Measurements from ENCODE around the gene BARHL1.

The BARHL1 gene

DNA sequence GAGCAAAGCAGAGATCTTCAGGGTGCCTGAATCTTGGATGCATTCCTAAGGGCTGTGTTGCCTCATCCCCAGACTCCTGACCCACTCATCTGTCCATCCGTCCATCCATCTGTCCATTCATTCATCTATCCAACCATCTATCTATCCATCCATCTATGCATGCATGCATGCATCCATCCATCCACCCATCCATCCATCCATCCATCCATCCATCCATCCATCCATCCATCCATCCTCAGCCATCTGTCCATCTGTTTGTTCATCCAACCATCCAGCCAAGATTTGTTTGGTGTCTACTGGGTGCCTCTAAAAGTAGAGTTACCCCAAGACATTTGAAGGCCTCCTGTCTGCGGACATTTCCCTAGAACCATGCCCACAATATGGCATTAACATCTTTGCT is 27.7 kb upstream of the BARHL1 start:
- H3K4me2 ChIP-seq (ENCODE audit: low read length): no peak overlapping the region
- H3K9me2 ChIP-seq (ENCODE audit: low read depth, low read length): no peaks in the 10 kb centered on the region
- H3K79me2 ChIP-seq (ENCODE audit: insufficient read depth, low read length): no peaks in the 10 kb centered on the region
- no peaks in the 10 kb centered on the region for H4K20me1 ChIP-seq (ENCODE audit: insufficient read depth, low read length)
- no peaks in the 10 kb centered on the region for H3K9me3 ChIP-seq (ENCODE audit: low read length)
- no peak overlapping the region for H3K4me3 ChIP-seq (ENCODE audit: low read depth, low read length, poor library complexity, severe bottlenecking)
- peaks cover 4% of the 10 kb centered on the region; the same call in 1 of the 2 replicates for H3K27me3 ChIP-seq (ENCODE audit: insufficient read depth, low read length)
- no peaks in the 10 kb centered on the region; the same call in 1 of the 2 replicates for H3K36me3 ChIP-seq (ENCODE audit: insufficient read depth, low read length)
- H3K4me1 ChIP-seq (ENCODE audit: insufficient read depth, low read length, severe bottlenecking): peaks cover 7% of the 10 kb centered on the region
- no peak overlapping the region for H3K9ac ChIP-seq (ENCODE audit: low read length)
- no peak overlapping the region for H2AFZ ChIP-seq (ENCODE audit: low read length)
- TF ChIP-seq EZH2 (IDR thresholded peaks at IDR 0.05; ENCODE audit: borderline replicate concordance, low read length): no peak
- TF ChIP-seq, protein P1, sequence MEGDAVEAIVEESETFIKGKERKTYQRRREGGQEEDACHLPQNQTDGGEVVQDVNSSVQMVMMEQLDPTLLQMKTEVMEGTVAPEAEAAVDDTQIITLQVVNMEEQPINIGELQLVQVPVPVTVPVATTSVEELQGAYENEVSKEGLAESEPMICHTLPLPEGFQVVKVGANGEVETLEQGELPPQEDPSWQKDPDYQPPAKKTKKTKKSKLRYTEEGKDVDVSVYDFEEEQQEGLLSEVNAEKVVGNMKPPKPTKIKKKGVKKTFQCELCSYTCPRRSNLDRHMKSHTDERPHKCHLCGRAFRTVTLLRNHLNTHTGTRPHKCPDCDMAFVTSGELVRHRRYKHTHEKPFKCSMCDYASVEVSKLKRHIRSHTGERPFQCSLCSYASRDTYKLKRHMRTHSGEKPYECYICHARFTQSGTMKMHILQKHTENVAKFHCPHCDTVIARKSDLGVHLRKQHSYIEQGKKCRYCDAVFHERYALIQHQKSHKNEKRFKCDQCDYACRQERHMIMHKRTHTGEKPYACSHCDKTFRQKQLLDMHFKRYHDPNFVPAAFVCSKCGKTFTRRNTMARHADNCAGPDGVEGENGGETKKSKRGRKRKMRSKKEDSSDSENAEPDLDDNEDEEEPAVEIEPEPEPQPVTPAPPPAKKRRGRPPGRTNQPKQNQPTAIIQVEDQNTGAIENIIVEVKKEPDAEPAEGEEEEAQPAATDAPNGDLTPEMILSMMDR (IDR thresholded peaks at IDR 0.05; ENCODE audit: low read length): no peak
- no peaks in the 10 kb centered on the region for H3F3A ChIP-seq (ENCODE audit: insufficient read depth, low read length)
- H3K27ac ChIP-seq (ENCODE audit: low read depth, low read length, poor library complexity, severe bottlenecking): no peak overlapping the region

DNA sequence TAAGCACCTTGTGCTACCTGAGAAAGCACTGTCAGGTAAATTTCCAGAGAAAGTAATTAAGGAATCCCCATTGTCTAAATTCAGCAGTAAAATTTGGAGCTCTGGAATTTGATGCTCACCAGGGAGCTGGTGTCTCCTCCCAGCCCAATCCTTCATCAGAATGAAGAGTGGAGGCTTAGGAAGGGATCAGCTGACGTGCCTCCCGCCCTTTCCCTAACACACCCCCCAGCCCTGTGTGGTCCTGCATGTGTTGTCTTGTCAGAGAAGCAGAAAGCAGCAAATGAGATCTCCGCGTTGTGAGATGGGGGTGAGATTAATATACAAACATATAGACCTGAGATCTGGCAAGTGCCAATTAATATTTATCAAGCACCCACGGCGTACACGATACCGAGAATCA is 26.9 kb upstream of the BARHL1 start:
- no peak overlapping the region for H2AFZ ChIP-seq (ENCODE audit: low read length)
- peaks cover 9% of the 10 kb centered on the region; the same call in 1 of the 2 replicates for H3K27me3 ChIP-seq (ENCODE audit: insufficient read depth, low read length)
- no peaks in the 10 kb centered on the region for H4K20me1 ChIP-seq (ENCODE audit: insufficient read depth, low read length)
- no peaks in the 10 kb centered on the region for H3K9me2 ChIP-seq (ENCODE audit: low read depth, low read length)
- no peak overlapping the region for H3K9ac ChIP-seq (ENCODE audit: low read length)
- no peaks in the 10 kb centered on the region; the same call in 1 of the 2 replicates for H3K36me3 ChIP-seq (ENCODE audit: insufficient read depth, low read length)
- no peak overlapping the region for H3K4me3 ChIP-seq (ENCODE audit: low read depth, low read length, poor library complexity, severe bottlenecking)
- no peak for TF ChIP-seq EZH2 (IDR thresholded peaks at IDR 0.05; ENCODE audit: borderline replicate concordance, low read length)
- TF ChIP-seq, protein P1 (IDR thresholded peaks at IDR 0.05; ENCODE audit: low read length): no peak
- no peaks in the 10 kb centered on the region for H3K9me3 ChIP-seq (ENCODE audit: low read length)
- no peaks in the 10 kb centered on the region for H3K4me1 ChIP-seq (ENCODE audit: insufficient read depth, low read length, severe bottlenecking)
- no peaks in the 10 kb centered on the region for H3K79me2 ChIP-seq (ENCODE audit: insufficient read depth, low read length)
- no peaks in the 10 kb centered on the region for H3F3A ChIP-seq (ENCODE audit: insufficient read depth, low read length)
- no peak overlapping the region for H3K27ac ChIP-seq (ENCODE audit: low read depth, low read length, poor library complexity, severe bottlenecking)
- no peak overlapping the region for H3K4me2 ChIP-seq (ENCODE audit: low read length)

DNA sequence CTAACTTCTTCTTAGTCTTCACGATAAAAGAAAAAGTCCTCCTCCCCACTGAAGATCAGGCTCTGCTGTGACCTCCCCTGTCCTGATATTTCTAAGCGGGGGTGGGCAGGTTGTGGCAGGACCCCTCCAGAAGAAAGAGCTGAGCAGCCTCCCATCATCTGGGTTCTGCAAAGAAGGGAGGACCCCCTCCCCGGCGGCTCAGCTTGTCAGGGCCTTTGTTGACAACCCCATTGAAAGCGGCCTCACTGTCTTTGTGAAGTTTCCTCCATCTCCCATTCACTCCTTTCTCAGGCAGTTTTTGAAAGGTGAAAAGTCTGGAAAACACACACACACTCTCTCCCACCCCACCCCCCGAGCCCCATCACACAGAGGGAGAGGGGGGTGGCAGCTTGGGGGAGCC is 26.2 kb upstream of the BARHL1 start:
- Histone ChIP-seq H4K20me1 (ENCODE audit: insufficient read depth, low read length) (no peaks in the 10 kb centered on the region), H3K9ac (ENCODE audit: low read length) (no peak overlapping the region), H3F3A (ENCODE audit: insufficient read depth, low read length) (no peaks in the 10 kb centered on the region), H3K4me1 (ENCODE audit: insufficient read depth, low read length, severe bottlenecking) (no peaks in the 10 kb centered on the region), H3K4me3 (ENCODE audit: low read depth, low read length, poor library complexity, severe bottlenecking) (no peak overlapping the region), H3K9me3 (ENCODE audit: low read length) (no peaks in the 10 kb centered on the region), H3K27ac (ENCODE audit: low read depth, low read length, poor library complexity, severe bottlenecking) (no peak overlapping the region), H3K4me2 (ENCODE audit: low read length) (no peak overlapping the region), H2AFZ (ENCODE audit: low read length) (no peak overlapping the region), H3K36me3 (ENCODE audit: insufficient read depth, low read length) (no peaks in the 10 kb centered on the region; the same call in 1 of the 2 replicates), H3K79me2 (ENCODE audit: insufficient read depth, low read length) (no peaks in the 10 kb centered on the region), H3K9me2 (ENCODE audit: low read depth, low read length) (no peaks in the 10 kb centered on the region), H3K27me3 (ENCODE audit: insufficient read depth, low read length) (peaks cover 9% of the 10 kb centered on the region; the same call in 1 of the 2 replicates)
- TF ChIP-seq, protein P1 (IDR thresholded peaks at IDR 0.05; ENCODE audit: low read length): no peak
- TF ChIP-seq EZH2 (IDR thresholded peaks at IDR 0.05; ENCODE audit: borderline replicate concordance, low read length): no peak
